ENCODE measurements around the gene MOSPD3. TPM values are rescaled to one million over a fixed set of nuclear protein-coding genes. Genes with fewer than 3 reads are reported as not detected.

MOSPD3 gene
- total RNA-seq, 2 experiments from 2014 or later = 27.4 TPM

GRCh38 chr7:100626055-100626454 lies 13.7 kb downstream of the MOSPD3 start:
- H3K4me1 Mint-ChIP-seq = peaks cover 38% of the 10 kb centered on the region
- POLR2A ChIA-PET = interaction anchor here (0.5 to 3.1 kb wide), 15 partner anchors 10 to 908 kb away, joined by 3 to 29 read pairs (median 5); partner anchors contain the start of genes AGFG2, FBXO24, LRCH4 and MOSPD3
- H3K27ac Mint-ChIP-seq = peak overlapping the region; percentile 21
- peaks cover 6% of the 10 kb centered on the region for H3K36me3 Mint-ChIP-seq
- DNase-seq (no peak), ATAC-seq (ENCODE audit: low read depth) (no peak)
- peak overlapping the region; percentile 83 for H3K4me3 Mint-ChIP-seq
- H3K9me3 Mint-ChIP-seq = no peaks in the 10 kb centered on the region
- no peaks in the 10 kb centered on the region for H3K27me3 Mint-ChIP-seq

- Mint-ChIP-seq H3K27me3 (no peaks in the 10 kb centered on the region), H3K4me1 (peaks cover 37% of the 10 kb centered on the region), H3K27ac (peak overlapping the region; percentile 88), H3K9me3 (no peaks in the 10 kb centered on the region), H3K4me3 (peak overlapping the region; percentile 83), H3K36me3 (peaks cover 6% of the 10 kb centered on the region)
- DNase-seq (peak; percentile 84), ATAC-seq (ENCODE audit: low read depth) (peak; percentile 98)
- POLR2A ChIA-PET = interaction anchor here (0.5 to 3.1 kb wide), 15 partner anchors 10 to 909 kb away, joined by 3 to 29 read pairs (median 5); partner anchors contain the start of genes AGFG2, FBXO24, LRCH4 and MOSPD3
Measured at GRCh38 chr7:100626530-100627237, 14.3 kb downstream of the MOSPD3 start.

- POLR2A ChIA-PET = interaction anchor here (1.0 to 3.1 kb wide), 8 partner anchors 13 to 248 kb away, joined by 3 to 29 read pairs (median 6); partner anchors contain the start of genes AGFG2, FBXO24, LRCH4 and MOSPD3
- Mint-ChIP-seq H3K9me3 (no peaks in the 10 kb centered on the region), H3K4me1 (peaks cover 36% of the 10 kb centered on the region)
Measured at GRCh38 chr7:100627238-100627549, 14.9 kb downstream of the MOSPD3 start.

GRCh38 chr7:100629117-100629716 lies 16.9 kb downstream of the MOSPD3 start:
- DNase-seq = no peak
- H3K4me1 Mint-ChIP-seq = peaks cover 40% of the 10 kb centered on the region
- ATAC-seq (ENCODE audit: low read depth) = no peak
- no peak overlapping the region for H3K4me3 Mint-ChIP-seq
- POLR2A ChIA-PET = interaction anchor here (1.2 to 1.4 kb wide), 2 partner anchors 9 to 17 kb away, joined by 3 to 4 read pairs; partner anchors contain the start of gene MOSPD3
- H3K27me3 Mint-ChIP-seq = peaks cover 7% of the 10 kb centered on the region
- no peak overlapping the region for H3K27ac Mint-ChIP-seq
- peaks cover 4% of the 10 kb centered on the region for H3K36me3 Mint-ChIP-seq
- H3K9me3 Mint-ChIP-seq = no peaks in the 10 kb centered on the region

More at GRCh38 chr7:100627238-100627549, 14.9 kb downstream of the MOSPD3 start:
- DNase-seq (no peak), ATAC-seq (ENCODE audit: low read depth) (no peak)
- Mint-ChIP-seq H3K27ac (peak overlapping the region; percentile 88), H3K4me3 (peak overlapping the region; percentile 83), H3K27me3 (peaks cover 2% of the 10 kb centered on the region), H3K36me3 (peaks cover 6% of the 10 kb centered on the region)

GRCh38 chr7:100630066-100630465 lies 17.7 kb downstream of the MOSPD3 start:
- Mint-ChIP-seq H3K4me3 (peak overlapping the region; percentile 18), H3K36me3 (peaks cover 4% of the 10 kb centered on the region), H3K4me1 (peaks cover 40% of the 10 kb centered on the region), H3K27me3 (peaks cover 7% of the 10 kb centered on the region), H3K27ac (peak overlapping the region; percentile 57), H3K9me3 (no peaks in the 10 kb centered on the region)
- no peak for DNase-seq
- POLR2A ChIA-PET = interaction anchor here (1.0 to 1.4 kb wide), 3 partner anchors 10 to 44 kb away, joined by 3 to 4 read pairs (median 4); partner anchors contain the start of genes FBXO24, LRCH4 and MOSPD3
- no peak for ATAC-seq (ENCODE audit: low read depth)

- H3K36me3 Mint-ChIP-seq = peaks cover 7% of the 10 kb centered on the region
Measured at GRCh38 chr7:100632951-100633717, 20.8 kb downstream of the MOSPD3 start.

GRCh38 chr7:100639995-100640516 lies 27.7 kb downstream of the MOSPD3 start:
- POLR2A ChIA-PET = interaction anchor here (0.7 kb wide), 1 partner anchor 243 kb away, joined by 3 read pairs; no protein-coding TSS in a partner anchor
- H3K4me1 Mint-ChIP-seq = no peaks in the 10 kb centered on the region
- H3K4me3 Mint-ChIP-seq = no peak overlapping the region
- H3K27ac Mint-ChIP-seq = no peak overlapping the region
- H3K36me3 Mint-ChIP-seq = peaks cover 5% of the 10 kb centered on the region
- peaks cover 5% of the 10 kb centered on the region for H3K27me3 Mint-ChIP-seq
- DNase-seq = no peak
- ATAC-seq (ENCODE audit: low read depth) = no peak
- no peaks in the 10 kb centered on the region for H3K9me3 Mint-ChIP-seq

More at GRCh38 chr7:100632951-100633717, 20.8 kb downstream of the MOSPD3 start:
- Mint-ChIP-seq H3K9me3 (no peaks in the 10 kb centered on the region), H3K27me3 (peaks cover 12% of the 10 kb centered on the region), H3K27ac (peak overlapping the region; percentile 87), H3K4me1 (peaks cover 31% of the 10 kb centered on the region), H3K4me3 (peak overlapping the region; percentile 87)
- DNase-seq (peak; percentile 73), ATAC-seq (ENCODE audit: low read depth) (peak; percentile 71)
- POLR2A ChIA-PET = interaction anchor here (0.8 to 3.5 kb wide), 12 partner anchors 19 to 154 kb away, joined by 3 to 23 read pairs (median 8); partner anchors contain the start of genes FBXO24, GNB2, LRCH4 and MOSPD3

- Mint-ChIP-seq H3K27me3 (peaks cover 5% of the 10 kb centered on the region), H3K9me3 (no peaks in the 10 kb centered on the region), H3K4me3 (no peak overlapping the region), H3K4me1 (no peaks in the 10 kb centered on the region), H3K27ac (no peak overlapping the region), H3K36me3 (peaks cover 4% of the 10 kb centered on the region)
- ATAC-seq (ENCODE audit: low read depth) (no peak), DNase-seq (no peak)
- POLR2A ChIA-PET = no interaction called here
Measured at GRCh38 chr7:100640517-100641440, 28.4 kb downstream of the MOSPD3 start.

- Mint-ChIP-seq H3K4me1 (no peaks in the 10 kb centered on the region), H3K9me3 (no peaks in the 10 kb centered on the region), H3K27ac (no peak within 1 kb of the TSS), H3K36me3 (peaks cover 2% of the 10 kb centered on the region), H3K4me3 (no peak within 1 kb of the TSS), H3K27me3 (no peaks in the 10 kb centered on the region)
- DNase-seq (no peak), ATAC-seq (ENCODE audit: low read depth) (no peak)
- POLR2A ChIA-PET = no interaction called here
Measured at GRCh38 chr7:100641463-100641859, 29.1 kb downstream of the MOSPD3 start, which contains the start of gene TFR2. Gene TFR2 (minus strand): TSS chr7:100641552. CDS start chr7:100641509, 43 bp downstream.

- H3K27me3 Mint-ChIP-seq = no peaks in the 10 kb centered on the region
- DNase-seq (no peak), ATAC-seq (ENCODE audit: low read depth) (no peak)
- no peaks in the 10 kb centered on the region for H3K9me3 Mint-ChIP-seq
- H3K27ac Mint-ChIP-seq = no peak overlapping the region
- POLR2A ChIA-PET = no interaction called here
- H3K4me3 Mint-ChIP-seq = no peak overlapping the region
- no peaks in the 10 kb centered on the region for H3K36me3 Mint-ChIP-seq
- no peaks in the 10 kb centered on the region for H3K4me1 Mint-ChIP-seq
Measured at GRCh38 chr7:100641860-100642533, 29.7 kb downstream of the MOSPD3 start.

GRCh38 chr7:100642534-100642907 lies 30.2 kb downstream of the MOSPD3 start:
- POLR2A ChIA-PET = no interaction called here
- no peak overlapping the region for H3K4me3 Mint-ChIP-seq
- H3K27ac Mint-ChIP-seq = no peak overlapping the region
- no peaks in the 10 kb centered on the region for H3K36me3 Mint-ChIP-seq
- peak; percentile 63 for ATAC-seq (ENCODE audit: low read depth)
- DNase-seq = no peak
- peaks cover under 1% of the 10 kb centered on the region for H3K27me3 Mint-ChIP-seq
- no peaks in the 10 kb centered on the region for H3K9me3 Mint-ChIP-seq
- no peaks in the 10 kb centered on the region for H3K4me1 Mint-ChIP-seq
